OCI-LY3 (cell line): ENCODE results near the gene ACACA.

Experiments
- CTCF ChIP-seq: fragments of 200-600, 300-600 bp; sonication (generic); IDR thresholded peaks from 2 replicates; pipeline ENCODE4 v1.5.1; 2014; ENCODE audit warnings: antibody characterized with exemption, low read length, low read depth
- EZH2phosphoT487 ChIP-seq: fragments of 200-600 bp; shearing (Covaris generic); IDR thresholded peaks from 2 replicates; pipeline ENCODE4 v1.6.1; 2018; ENCODE audit warnings: antibody characterized with exemption, mixed run types, low read depth

DNA sequence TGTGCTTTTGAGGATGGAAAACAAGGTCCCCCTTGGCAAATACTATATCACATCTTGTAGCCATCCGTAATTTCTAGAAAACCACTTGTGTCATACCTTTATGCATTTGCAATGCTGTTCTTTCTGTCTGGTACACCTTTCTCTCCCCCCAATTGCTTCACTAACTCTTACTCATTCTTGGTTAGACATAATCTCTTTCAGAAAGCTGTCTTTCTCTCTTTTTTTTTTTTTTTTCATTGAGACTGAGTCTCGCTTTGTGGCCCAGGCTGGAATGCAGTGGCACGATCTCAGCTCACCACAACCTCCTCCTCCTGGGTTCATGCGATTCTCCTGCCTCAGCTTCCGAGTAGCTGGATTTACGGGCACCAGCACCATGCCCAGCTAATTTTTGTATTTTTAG is 125.8 kb downstream of the ACACA start:
- TF ChIP-seq CTCF (no peak), EZH2phosphoT487 (no peak)
